ENCODE data around the gene USP10.

The USP10 gene

DNA sequence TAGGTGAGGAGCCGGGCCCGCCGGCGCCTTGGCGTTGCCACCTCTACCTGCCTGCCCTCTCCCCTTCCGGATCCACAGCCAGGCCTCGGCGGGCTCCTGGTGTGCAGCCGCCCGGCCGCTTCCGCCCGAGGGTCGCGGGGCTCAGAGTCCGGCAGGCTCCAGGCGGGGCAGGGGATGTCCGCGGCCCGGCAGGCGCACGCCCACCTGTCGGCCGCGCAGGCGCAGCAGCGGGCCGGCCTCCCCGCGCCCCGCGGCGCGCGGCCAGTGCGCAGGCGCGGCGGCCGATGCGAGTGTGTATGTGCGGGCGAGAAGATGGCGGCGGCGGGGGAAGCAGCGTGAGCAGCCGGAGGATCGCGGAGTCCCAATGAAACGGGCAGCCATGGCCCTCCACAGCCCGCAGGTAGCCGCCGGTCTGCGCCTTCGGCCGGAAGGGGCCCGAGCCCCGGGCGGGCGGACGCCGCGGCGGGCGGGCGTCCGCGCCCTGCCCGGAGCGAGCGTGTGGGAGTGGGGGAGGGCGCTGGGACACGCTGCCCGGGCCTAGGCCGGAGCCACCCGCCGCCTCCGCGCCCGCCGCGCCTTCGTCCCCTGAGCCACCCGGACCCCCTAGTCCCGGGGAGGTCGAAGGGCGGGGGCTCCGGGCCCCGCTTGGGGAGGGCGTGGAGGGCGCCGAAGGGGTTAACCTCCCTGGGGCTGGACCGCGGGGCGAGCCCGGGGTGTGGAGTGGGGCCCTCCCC, at the start of gene USP10:
USP10 (plus strand) TSS at position 289 of the 734 bp plus-strand sequence; CDS start at position 380, 91 bp downstream.
- H3K27ac ChIP-seq: peak within 1 kb of the TSS; percentile 63 to 97 (median 91)
- peak within 1 kb of the TSS; percentile 82 to 100 (median 96) for H3K4me3 ChIP-seq

DNA sequence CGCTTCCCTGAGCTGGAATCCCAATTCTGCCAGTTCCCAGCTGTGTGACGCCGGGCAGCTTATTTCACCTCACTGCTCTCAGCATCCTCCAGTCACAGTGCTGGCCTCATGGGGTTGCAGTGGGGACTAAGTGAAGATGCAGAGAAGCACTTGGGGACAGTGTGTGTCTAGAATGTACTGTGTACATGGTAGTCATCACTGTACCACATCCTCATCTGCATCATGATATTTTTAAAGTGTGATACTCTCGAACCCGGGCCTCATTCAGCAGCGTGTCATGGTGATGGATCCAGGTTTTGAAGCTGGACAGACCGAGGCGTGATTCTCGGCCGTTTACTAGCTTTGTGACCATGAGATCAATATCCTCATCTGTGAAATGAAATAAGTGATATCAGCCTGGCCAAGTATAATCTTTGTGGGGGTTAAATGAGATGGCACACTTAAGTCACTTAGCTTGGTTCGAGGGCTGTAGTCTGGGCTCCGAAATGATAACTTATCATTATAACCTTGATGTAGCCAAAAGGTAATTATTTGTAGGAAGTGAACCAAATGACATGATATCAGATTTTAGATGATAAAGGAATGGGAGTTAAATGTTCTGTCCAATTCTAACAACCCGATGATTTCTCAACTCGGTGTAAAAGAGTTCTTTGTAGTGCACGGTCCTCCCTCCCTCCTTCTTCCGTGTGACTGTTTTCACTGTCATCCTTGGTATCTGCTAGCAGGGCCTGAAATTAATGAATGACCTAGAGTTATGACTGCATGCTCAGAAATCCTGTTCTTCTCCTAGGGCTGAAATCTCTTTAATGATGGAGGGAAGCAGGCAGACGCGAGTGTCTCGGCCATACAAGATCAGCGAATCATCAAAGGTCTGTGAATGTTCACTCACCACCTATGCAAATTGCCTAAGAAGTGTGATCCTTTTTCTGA, 49.5 kb upstream of the USP10 start:
- Histone ChIP-seq H3K27ac (no peak overlapping the region), H3K4me3 (no peak overlapping the region)

GRCh38 chr16:84652566-84652965, 47.2 kb upstream of the USP10 start:
- no peak overlapping the region for H3K4me3 ChIP-seq
- no peak overlapping the region for H3K27ac ChIP-seq

DNA sequence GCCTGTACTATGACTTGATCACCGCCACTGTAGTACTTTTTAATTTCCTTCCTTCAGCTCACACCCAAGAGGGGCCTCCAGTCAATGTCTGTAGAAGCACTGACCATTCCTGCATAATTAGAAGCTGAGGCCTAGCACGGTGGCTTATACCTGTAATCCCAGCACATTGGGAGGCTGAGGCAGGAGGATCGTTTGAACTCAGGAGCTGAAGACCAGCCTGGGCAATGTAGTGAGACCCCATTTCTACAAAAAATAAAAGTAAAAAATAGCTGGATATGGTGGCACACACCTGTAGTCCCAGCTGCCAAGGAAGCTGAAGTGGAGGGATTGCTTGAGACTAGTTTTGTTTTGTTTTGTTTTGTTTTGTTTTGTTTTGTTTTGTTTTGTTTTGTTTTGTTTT, 45.6 kb upstream of the USP10 start:
- H3K4me3 ChIP-seq: no peak overlapping the region
- H3K27ac ChIP-seq: no peak overlapping the region

GRCh38 chr16:84654998-84655397, 44.8 kb upstream of the USP10 start:
- Histone ChIP-seq H3K4me3 (no peak overlapping the region), H3K27ac (peak overlapping the region in 1 of 21 experiments; percentile 7)

DNA sequence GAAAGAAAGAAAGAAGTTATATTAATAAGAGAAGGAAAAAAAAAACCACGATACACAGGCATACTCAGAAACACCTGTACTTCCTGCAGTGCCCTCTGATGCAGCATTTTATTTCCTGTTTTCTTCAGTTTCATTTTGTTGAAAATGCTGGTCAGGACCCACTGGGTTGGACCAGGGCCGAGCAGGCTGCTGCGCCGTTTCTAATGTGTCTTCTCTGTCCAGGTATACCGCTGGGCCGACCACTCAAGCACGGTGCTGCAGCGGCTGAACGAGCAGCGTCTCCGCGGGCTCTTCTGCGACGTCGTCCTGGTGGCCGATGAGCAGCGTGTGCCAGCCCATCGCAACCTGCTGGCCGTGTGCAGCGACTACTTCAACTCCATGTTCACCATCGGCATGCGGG, 43.2 kb upstream of the USP10 start:
- H3K27ac ChIP-seq: no peak overlapping the region
- no peak overlapping the region for H3K4me3 ChIP-seq

DNA sequence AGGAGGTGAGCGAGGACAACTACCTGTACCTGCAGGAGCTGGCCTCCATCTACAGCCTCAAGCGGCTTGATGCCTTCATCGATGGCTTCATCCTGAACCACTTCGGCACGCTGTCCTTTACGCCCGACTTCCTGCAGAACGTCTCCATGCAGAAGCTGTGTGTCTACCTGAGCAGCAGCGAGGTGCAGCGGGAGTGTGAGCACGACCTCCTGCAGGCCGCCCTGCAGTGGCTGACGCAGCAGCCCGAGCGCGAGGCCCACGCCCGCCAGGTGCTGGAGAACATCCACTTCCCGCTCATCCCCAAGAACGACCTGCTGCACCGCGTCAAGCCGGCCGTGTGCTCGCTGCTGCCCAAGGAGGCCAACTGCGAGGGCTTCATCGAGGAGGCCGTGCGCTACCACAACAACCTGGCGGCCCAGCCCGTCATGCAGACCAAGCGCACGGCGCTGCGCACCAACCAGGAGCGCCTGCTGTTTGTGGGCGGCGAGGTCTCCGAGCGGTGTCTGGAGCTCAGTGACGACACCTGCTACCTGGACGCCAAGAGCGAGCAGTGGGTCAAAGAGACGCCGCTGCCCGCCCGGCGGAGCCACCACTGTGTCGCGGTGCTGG, 42.5 kb upstream of the USP10 start:
- no peak overlapping the region for H3K27ac ChIP-seq
- H3K4me3 ChIP-seq: no peak overlapping the region

DNA sequence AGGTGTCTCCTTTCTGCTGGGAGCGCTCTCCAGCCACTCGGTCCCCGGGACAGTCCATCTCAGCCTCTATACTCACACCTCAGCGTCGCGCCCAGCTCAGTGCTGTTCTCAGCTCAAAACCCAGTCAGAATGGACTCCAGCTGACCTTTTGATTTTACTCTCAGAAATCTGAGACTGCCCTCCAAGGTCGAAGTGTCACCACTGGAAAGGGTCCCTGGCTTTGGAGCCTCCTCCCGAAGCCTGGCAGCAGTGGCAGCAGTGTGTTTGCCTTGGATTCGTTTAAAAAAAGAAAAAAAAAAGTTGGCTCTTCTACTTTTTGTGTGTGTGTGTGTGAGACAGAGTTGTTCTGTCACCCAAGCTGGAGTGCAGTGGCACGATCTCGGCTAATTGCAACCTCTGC, 41.1 kb upstream of the USP10 start:
- H3K27ac ChIP-seq: no peak overlapping the region
- H3K4me3 ChIP-seq: no peak overlapping the region

DNA sequence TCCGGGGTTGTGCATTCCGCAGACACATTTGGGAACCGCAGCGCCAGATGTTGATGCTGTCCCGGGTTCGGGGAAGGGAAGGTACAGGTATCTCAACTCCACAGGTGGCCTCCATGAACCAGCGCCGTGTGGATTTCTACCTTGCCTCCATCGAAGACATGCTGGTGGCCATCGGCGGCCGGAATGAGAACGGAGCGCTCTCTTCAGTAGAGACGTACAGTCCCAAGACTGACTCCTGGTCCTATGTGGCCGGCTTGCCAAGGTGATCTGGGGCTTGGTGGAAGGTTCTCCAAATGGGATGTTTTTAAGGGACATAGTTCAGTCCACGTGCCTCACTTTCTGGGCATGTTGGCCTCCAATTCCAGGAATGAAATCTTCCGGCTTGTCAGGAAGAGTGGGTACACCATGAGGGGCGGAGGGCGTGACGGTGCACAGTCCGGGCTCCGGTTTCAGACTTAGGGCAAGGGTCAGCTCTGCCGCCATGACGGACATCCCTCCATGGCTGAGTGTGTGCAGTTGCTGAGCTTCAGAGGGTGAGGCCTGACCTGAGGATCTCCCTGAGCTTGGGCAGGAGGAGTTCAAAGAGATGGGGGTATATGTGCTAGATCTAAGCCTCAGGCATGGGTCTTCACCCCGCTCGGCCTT, 40.0 kb upstream of the USP10 start:
- H3K4me3 ChIP-seq: no peak overlapping the region

GRCh38 chr16:84660973-84661372, 38.8 kb upstream of the USP10 start:
- H3K27ac ChIP-seq: no peak overlapping the region
- H3K4me3 ChIP-seq: no peak overlapping the region

More for the DNA sequence above, 40.0 kb upstream of the USP10 start:
- H3K27ac ChIP-seq: no peak overlapping the region

GRCh38 chr16:84661418-84662060, 38.3 kb upstream of the USP10 start:
- Histone ChIP-seq H3K4me3 (no peak overlapping the region), H3K27ac (no peak overlapping the region)

DNA sequence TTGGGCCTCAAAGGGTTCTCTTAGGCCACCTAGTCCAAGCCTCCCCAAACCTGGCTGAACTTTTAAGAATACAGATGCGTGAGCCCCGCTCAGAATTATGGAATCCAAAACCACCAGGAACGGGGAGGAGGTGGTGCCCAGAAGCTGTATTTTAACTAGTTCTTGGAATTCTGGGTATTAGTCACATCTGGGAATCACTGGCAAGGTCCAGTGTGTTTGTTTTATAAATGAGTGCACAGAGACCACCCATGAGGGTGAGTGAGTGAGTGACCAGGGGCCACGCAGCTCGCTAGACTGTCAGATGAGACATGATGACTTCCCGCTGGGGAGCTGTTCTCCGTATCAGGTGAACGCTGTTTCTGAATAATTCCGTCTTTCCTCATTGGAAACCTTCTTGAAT, 37.3 kb upstream of the USP10 start:
- no peak overlapping the region for H3K4me3 ChIP-seq
- no peak overlapping the region for H3K27ac ChIP-seq

- Histone ChIP-seq H3K4me3 (no peak overlapping the region), H3K27ac (no peak overlapping the region)
These were observed 36.2 kb upstream of the USP10 start for GRCh38 chr16:84663433-84664101.

DNA sequence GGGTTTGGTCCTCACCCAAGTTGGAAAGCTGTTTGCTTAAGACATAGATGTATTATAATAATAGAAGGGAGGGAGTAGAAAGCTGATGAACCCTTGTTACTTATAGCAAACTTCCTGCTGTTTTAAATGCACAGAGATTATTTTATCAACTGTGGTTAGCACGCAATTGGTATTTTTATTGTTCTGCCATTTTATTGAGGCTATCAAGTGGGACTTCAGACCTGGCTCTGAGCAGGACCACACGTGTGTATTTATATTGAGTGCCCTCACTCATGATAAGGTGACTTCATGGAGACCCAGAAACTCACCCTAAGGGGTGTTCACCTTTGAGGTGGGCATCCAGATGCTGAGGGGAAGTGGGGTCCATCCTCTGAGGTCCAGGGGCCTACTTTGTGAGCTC, 34.4 kb upstream of the USP10 start:
- Histone ChIP-seq H3K4me3 (no peak overlapping the region), H3K27ac (no peak overlapping the region)

DNA sequence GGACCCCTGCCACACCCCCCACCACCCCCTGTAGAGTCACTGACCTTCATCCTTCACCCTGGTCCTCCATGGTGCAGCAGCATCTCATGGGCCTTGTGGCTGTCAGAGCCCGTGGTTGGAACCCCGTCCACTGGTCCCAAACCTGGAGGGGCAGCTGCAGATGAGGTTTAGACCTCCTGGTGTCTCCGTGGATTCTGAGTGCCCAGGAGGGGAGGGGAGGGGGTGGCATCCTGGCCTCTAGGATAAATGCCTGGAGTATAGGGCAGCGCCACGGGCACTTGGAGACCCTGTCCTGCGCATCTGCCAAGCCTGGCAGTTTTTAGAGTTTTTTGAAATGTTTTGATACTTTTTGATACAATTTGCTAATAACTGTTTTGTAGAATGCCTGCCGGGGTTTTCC, 34.0 kb upstream of the USP10 start:
- no peak overlapping the region for H3K27ac ChIP-seq

GRCh38 chr16:84667600-84668309, 32.0 kb upstream of the USP10 start:
- Histone ChIP-seq H3K27ac (no peak overlapping the region), H3K4me3 (no peak overlapping the region)

More for the DNA sequence above, 34.0 kb upstream of the USP10 start:
- H3K4me3 ChIP-seq: no peak overlapping the region

- H3K27ac ChIP-seq: no peak overlapping the region
- H3K4me3 ChIP-seq: no peak overlapping the region
These were observed 29.7 kb upstream of the USP10 start for GRCh38 chr16:84670063-84670462.

All from skin epidermis (tissue), 12 donors.